Measurements from ENCODE around the gene SC5D. TPM values are rescaled to one million over a fixed set of nuclear protein-coding genes. Genes with fewer than 3 reads are reported as not detected.

The SC5D gene
- total RNA-seq (2021): 64.7 and 82.5 TPM in 2 replicates
- Bru-seq, nascent RNA: percentile 92 among the genes with signal in this experiment
- percentile 93 among the genes with signal in this experiment for BruChase-seq, experiment 1, labeled RNA remaining after a 2-hour chase
- BruChase-seq, experiment 2, labeled RNA remaining after a 6-hour chase: percentile 97 among the genes with signal in this experiment
- long read RNA-seq, transcript SC5D-201 (5 exons, 2,456 nt): major isoform, 174 of 180 reads
- long read RNA-seq, partial matches to known transcripts: 0 of 180 reads
- long read RNA-seq, other reads (novel, unspliced or antisense): 5 of 180 reads

- Histone ChIP-seq H3K36me3 (ENCODE audit: insufficient read depth, low read length, poor library complexity, severe bottlenecking) (no peaks in the 10 kb centered on the region), H3K27ac (ENCODE audit: low read depth, low read length, poor library complexity, severe bottlenecking) (peak within 1 kb of the TSS; percentile 84), H3K4me3 (ENCODE audit: low read depth, low read length, poor library complexity, severe bottlenecking) (peak within 1 kb of the TSS; percentile 81), H3K9me3 (ENCODE audit: low read depth, low read length, poor library complexity, severe bottlenecking) (no peaks in the 10 kb centered on the region), H3K4me1 (ENCODE audit: insufficient read depth, low read length, poor library complexity, severe bottlenecking) (peaks cover 13% of the 10 kb centered on the region), H3K27me3 (replicated peaks; ENCODE audit: insufficient read depth, low read depth, low read length, poor library complexity) (peaks cover 8% of the 10 kb centered on the region)
- ChIA-PET POLR2A (ENCODE audit: low non-redundant PET) (interaction anchor here (0.6 kb wide), 1 partner anchor 137 kb away, joined by 3 read pairs; no protein-coding TSS in a partner anchor), CTCF (no interaction called here)
- no TSS peak for BruUV-seq (replicated peaks)
- DNase-seq (ENCODE audit: low spot score): peak; percentile 96
- no peak for TF ChIP-seq EZH2 (IDR thresholded peaks at IDR 0.05; ENCODE audit: borderline replicate concordance, low read depth, low read length, poor library complexity, severe bottlenecking)
- no peak for TF ChIP-seq CTCF (conservative IDR thresholded peaks at IDR 0.05; ENCODE audit: low read depth, low read length)
- intact Hi-C loops (cut with micrococcal nuclease; ENCODE audit: unreplicated experiment): no loop called here
Measured at GRCh38 chr11:121292495-121293287, at the start of gene SC5D. Gene SC5D (plus strand): TSS chr11:121292771. CDS start chr11:121303376, 10,605 bp downstream.

- Histone ChIP-seq H3K4me1 (ENCODE audit: insufficient read depth, low read length, poor library complexity, severe bottlenecking) (peaks cover 4% of the 10 kb centered on the region), H3K27ac (ENCODE audit: low read depth, low read length, poor library complexity, severe bottlenecking) (no peak overlapping the region), H3K4me3 (ENCODE audit: low read depth, low read length, poor library complexity, severe bottlenecking) (no peak overlapping the region), H3K9me3 (ENCODE audit: low read depth, low read length, poor library complexity, severe bottlenecking) (peaks cover 3% of the 10 kb centered on the region), H3K27me3 (replicated peaks; ENCODE audit: insufficient read depth, low read depth, low read length, poor library complexity) (no peaks in the 10 kb centered on the region), H3K36me3 (ENCODE audit: insufficient read depth, low read length, poor library complexity, severe bottlenecking) (no peaks in the 10 kb centered on the region)
- no peak for DNase-seq (ENCODE audit: low spot score)
- CTCF ChIA-PET: no interaction called here
- TF ChIP-seq EZH2 (IDR thresholded peaks at IDR 0.05; ENCODE audit: borderline replicate concordance, low read depth, low read length, poor library complexity, severe bottlenecking) (no peak), CTCF (conservative IDR thresholded peaks at IDR 0.05; ENCODE audit: low read depth, low read length) (no peak)
- BruUV-seq (replicated peaks): no TSS peak
- intact Hi-C loops (cut with micrococcal nuclease; ENCODE audit: unreplicated experiment): no loop called here
- POLR2A ChIA-PET (ENCODE audit: low non-redundant PET): interaction anchor here (0.7 kb wide), 1 partner anchor 833 kb away, joined by 4 read pairs; no protein-coding TSS in a partner anchor
Measured at GRCh38 chr11:121244884-121245283, 47.7 kb upstream of the SC5D start.

GRCh38 chr11:121246021-121246768, 46.4 kb upstream of the SC5D start:
- intact Hi-C loops (cut with micrococcal nuclease; ENCODE audit: unreplicated experiment): no loop called here
- CTCF ChIA-PET: interaction anchor here (1.1 kb wide), 1 partner anchor 51 kb away, joined by 3 read pairs; no protein-coding TSS in a partner anchor
- Histone ChIP-seq H3K4me1 (ENCODE audit: insufficient read depth, low read length, poor library complexity, severe bottlenecking) (no peaks in the 10 kb centered on the region), H3K27me3 (replicated peaks; ENCODE audit: insufficient read depth, low read depth, low read length, poor library complexity) (no peaks in the 10 kb centered on the region), H3K9me3 (ENCODE audit: low read depth, low read length, poor library complexity, severe bottlenecking) (peaks cover 3% of the 10 kb centered on the region), H3K4me3 (ENCODE audit: low read depth, low read length, poor library complexity, severe bottlenecking) (no peak overlapping the region), H3K36me3 (ENCODE audit: insufficient read depth, low read length, poor library complexity, severe bottlenecking) (no peaks in the 10 kb centered on the region), H3K27ac (ENCODE audit: low read depth, low read length, poor library complexity, severe bottlenecking) (no peak overlapping the region)
- TF ChIP-seq EZH2 (IDR thresholded peaks at IDR 0.05; ENCODE audit: borderline replicate concordance, low read depth, low read length, poor library complexity, severe bottlenecking) (no peak), CTCF (conservative IDR thresholded peaks at IDR 0.05; ENCODE audit: low read depth, low read length) (no peak)
- no TSS peak for BruUV-seq (replicated peaks)
- DNase-seq (ENCODE audit: low spot score): no peak
- POLR2A ChIA-PET (ENCODE audit: low non-redundant PET): no interaction called here

Data from A673 (cell line).